Aorta (tissue), 5 donors: ENCODE data around the gene METAP2. TPM values are rescaled to one million over a fixed set of nuclear protein-coding genes. Genes with fewer than 3 reads are reported as not detected.
"Not testable (repeated sequence)": the region's sequence is repeated elsewhere in the genome, so short reads cannot be mapped to it uniquely, and the experiment has no call there.

Source experiments
- ATAC-seq: fragments of 200-7000 bp; cut with Tn5 transposase; one replicate; pipeline ENCODE4 v1.9.1; 2022; ENCODE audit warnings: moderate library complexity; ENCODE audit not compliant: low FRiP score
- DNase-seq, 2 donors: peaks; one replicate each; pipeline ENCODE4 v3.0.0-alpha.2; 2020
- H3K27ac ChIP-seq, 2 donors: one replicate each; pipeline ENCODE4 v1.5.1; 2013; ENCODE audit warnings: low read length in 2 of 2, mild to moderate bottlenecking in 2 of 2, moderate library complexity in 2 of 2, control low read depth in 1 of 2, inconsistent platforms in 1 of 2, low read depth in 1 of 2
- H3K27me3 ChIP-seq, 2 donors: one replicate each; pipeline ENCODE4 v1.6.1; 2013; ENCODE audit warnings: control low read depth in 1 of 2, low read length in 1 of 2, mild to moderate bottlenecking in 1 of 2, moderate library complexity in 1 of 2; ENCODE audit not compliant: insufficient read depth in 2 of 2, control insufficient read depth in 1 of 2
- H3K36me3 ChIP-seq, 2 donors: one replicate each; pipeline ENCODE4 v1.6.1; 2013; ENCODE audit warnings: control low read depth in 1 of 2, low read length in 1 of 2, mild to moderate bottlenecking in 1 of 2; ENCODE audit not compliant: insufficient read depth in 2 of 2, control insufficient read depth in 1 of 2
- H3K4me1 ChIP-seq, 2 donors: one replicate each; pipeline ENCODE4 v1.6.1; 2013; ENCODE audit warnings: low read length in 2 of 2, control low read depth in 1 of 2, mild to moderate bottlenecking in 1 of 2, moderate library complexity in 1 of 2; ENCODE audit not compliant: insufficient read depth in 2 of 2, control insufficient read depth in 1 of 2
- H3K4me3 ChIP-seq, 2 donors: one replicate each; pipeline ENCODE4 v1.5.1; 2013; ENCODE audit warnings: low read length in 2 of 2, control low read depth in 1 of 2, mild to moderate bottlenecking in 1 of 2
- H3K9me3 ChIP-seq: one replicate; pipeline ENCODE4 v1.6.1; 2013; ENCODE audit warnings: mild to moderate bottlenecking, low read length; ENCODE audit not compliant: control insufficient read depth
- WGBS, 2 donors: extraction: QIAGEN DNeasy Blood & Tissue Kit; methylation state at CpG; one replicate each; pipeline ENCODE4 v1.1.7; 2013; 5-methylcytosine and 5-hydroxymethylcytosine counted together
- intact Hi-C, 2 donors: fragments of 100-400 bp; cut with DNase I; formaldehyde crosslinking; loops; one replicate each; pipeline versions ENCODE4 v1.14.2 to v1.15.0; 2022
- polyA plus RNA-seq, 2 donors: library from polyadenylated mRNA; stranded (reverse); fragments of 200-250 nt; gene quantifications; one replicate each; pipeline ENCODE4 v1.2.3, GENCODE V29; 2013
- total RNA-seq, 2 donors: library from RNA; stranded (reverse); fragmentation: NEBNext Ultra II Directional; extraction: Animal tissue kit (Norgen Biotek cat#: 25700); gene quantifications; one replicate each; pipeline ENCODE4 v1.2.1, GENCODE V29; 2021
- donor health status: healthy with polysubstance abuse.
- donor health status: Bipolar disorder and iron deficiency.
- donor health status: DM: no; HTN: no; CAD: no.
- donor health status: DM: no; HTN: no; CAD: no.
- donor health status: DM: yes; HTN: yes; CAD: no.

The METAP2 gene
- total and polyA plus RNA-seq, 4 donors: 55.7 to 106 (median 70.6) TPM

- Histone ChIP-seq H3K27me3 (no peaks in the 10 kb centered on the region), H3K9me3 (peaks cover 4% of the 10 kb centered on the region), H3K4me1 (no peaks in the 10 kb centered on the region), H3K4me3 (no peak overlapping the region), H3K27ac (no peak overlapping the region), H3K36me3 (no peaks in the 10 kb centered on the region)
- WGBS, 2 donors: 56 to 60% methylated on average over 2 of the region's 2 CpGs
- DNase-seq: no peak
- ATAC-seq: no peak
- intact Hi-C loops: no loop called here
Measured at GRCh38 chr12:95458761-95459160, 15.2 kb upstream of the METAP2 start.

- ATAC-seq: no peak
- no peak for DNase-seq
- WGBS, 2 donors: 68 to 85% methylated on average over 3 of the region's 3 CpGs
- no peak overlapping the region for H3K4me3 ChIP-seq
- no peaks in the 10 kb centered on the region for H3K4me1 ChIP-seq
- intact Hi-C loops: no loop called here
- H3K27me3 ChIP-seq: no peaks in the 10 kb centered on the region
- no peak overlapping the region for H3K27ac ChIP-seq
- peaks cover 4% of the 10 kb centered on the region for H3K9me3 ChIP-seq
- H3K36me3 ChIP-seq: no peaks in the 10 kb centered on the region
Measured at GRCh38 chr12:95459310-95459709, 14.6 kb upstream of the METAP2 start.

- Histone ChIP-seq H3K36me3 (no peaks in the 10 kb centered on the region), H3K4me1 (no peaks in the 10 kb centered on the region), H3K27me3 (no peaks in the 10 kb centered on the region), H3K9me3 (peaks cover 4% of the 10 kb centered on the region), H3K27ac (no peak overlapping the region), H3K4me3 (no peak overlapping the region)
- intact Hi-C loops: no loop called here
- DNase-seq (no peak), ATAC-seq (no peak)
- 94 to 97% methylated on average over 1 of the region's 1 CpG for WGBS, 2 donors
Measured at GRCh38 chr12:95460105-95460504, 13.8 kb upstream of the METAP2 start.

- ATAC-seq (no peak), DNase-seq (no peak)
- H3K4me1 ChIP-seq: no peaks in the 10 kb centered on the region
- peaks cover 4% of the 10 kb centered on the region for H3K9me3 ChIP-seq
- H3K27me3 ChIP-seq: no peaks in the 10 kb centered on the region
- intact Hi-C loops: no loop called here
- H3K27ac ChIP-seq: no peak overlapping the region
- no peaks in the 10 kb centered on the region for H3K36me3 ChIP-seq
- 53 to 57% methylated on average over 1 of the region's 1 CpG for WGBS, 2 donors
- no peak overlapping the region for H3K4me3 ChIP-seq
Measured at GRCh38 chr12:95460896-95461295, 13.1 kb upstream of the METAP2 start.

- Histone ChIP-seq H3K4me1 (no peaks in the 10 kb centered on the region), H3K4me3 (no peak overlapping the region), H3K36me3 (no peaks in the 10 kb centered on the region), H3K27me3 (no peaks in the 10 kb centered on the region), H3K27ac (no peak overlapping the region), H3K9me3 (peaks cover 4% of the 10 kb centered on the region)
- intact Hi-C loops: no loop called here
- no peak for ATAC-seq
- no peak for DNase-seq
- WGBS, 2 donors: 88 to 94% methylated on average over 4 of the region's 4 CpGs
Measured at GRCh38 chr12:95462081-95462480, 11.9 kb upstream of the METAP2 start.

- no peak overlapping the region for H3K4me3 ChIP-seq
- no peaks in the 10 kb centered on the region for H3K27me3 ChIP-seq
- H3K27ac ChIP-seq: no peak overlapping the region
- H3K36me3 ChIP-seq: no peaks in the 10 kb centered on the region
- H3K9me3 ChIP-seq: no peaks in the 10 kb centered on the region
- WGBS, 2 donors: 87 to 92% methylated on average over 2 of the region's 2 CpGs
- ATAC-seq (no peak), DNase-seq (no peak)
- no peaks in the 10 kb centered on the region for H3K4me1 ChIP-seq
- intact Hi-C loops: no loop called here
Measured at GRCh38 chr12:95462551-95462950, 11.4 kb upstream of the METAP2 start.

- ATAC-seq (no peak), DNase-seq (no peak)
- no peaks in the 10 kb centered on the region for H3K4me1 ChIP-seq
- intact Hi-C loops: no loop called here
- H3K4me3 ChIP-seq: no peak overlapping the region
- no peak overlapping the region for H3K27ac ChIP-seq
- WGBS, 2 donors: 77 to 81% methylated on average over 4 of the region's 4 CpGs
- H3K36me3 ChIP-seq: no peaks in the 10 kb centered on the region
- no peaks in the 10 kb centered on the region for H3K9me3 ChIP-seq
- no peaks in the 10 kb centered on the region for H3K27me3 ChIP-seq
Measured at GRCh38 chr12:95463050-95463449, 10.9 kb upstream of the METAP2 start.

- H3K27ac ChIP-seq, intact Hi-C loops, ATAC-seq, H3K36me3 ChIP-seq, H3K4me1 ChIP-seq, H3K4me3 ChIP-seq, H3K27me3 ChIP-seq, H3K9me3 ChIP-seq, DNase-seq: not testable (repeated sequence)
- WGBS, 2 donors: 69 to 78% methylated on average over 2 to 4 of the region's 4 CpGs
Measured at GRCh38 chr12:95463776-95464175, 10.2 kb upstream of the METAP2 start.

- Histone ChIP-seq H3K27me3 (no peaks in the 10 kb centered on the region), H3K4me1 (no peaks in the 10 kb centered on the region), H3K36me3 (no peaks in the 10 kb centered on the region), H3K4me3 (no peak overlapping the region), H3K27ac (no peak overlapping the region), H3K9me3 (no peaks in the 10 kb centered on the region)
- 58 to 78% methylated on average over 2 of the region's 2 CpGs for WGBS, 2 donors
- ATAC-seq (no peak), DNase-seq (no peak)
- intact Hi-C loops: no loop called here
Measured at GRCh38 chr12:95465275-95465674, 8.7 kb upstream of the METAP2 start.
